ENCODE results near the gene BMS1. TPM values are rescaled to one million over a fixed set of nuclear protein-coding genes. Genes with fewer than 3 reads are reported as not detected.
"Not testable (repeated sequence)": the region's sequence is repeated elsewhere in the genome, so short reads cannot be mapped to it uniquely, and the experiment has no call there.

BMS1 gene
- total RNA-seq, 2 experiments from 2014 or later = 16.4 to 16.7 TPM

DNA sequence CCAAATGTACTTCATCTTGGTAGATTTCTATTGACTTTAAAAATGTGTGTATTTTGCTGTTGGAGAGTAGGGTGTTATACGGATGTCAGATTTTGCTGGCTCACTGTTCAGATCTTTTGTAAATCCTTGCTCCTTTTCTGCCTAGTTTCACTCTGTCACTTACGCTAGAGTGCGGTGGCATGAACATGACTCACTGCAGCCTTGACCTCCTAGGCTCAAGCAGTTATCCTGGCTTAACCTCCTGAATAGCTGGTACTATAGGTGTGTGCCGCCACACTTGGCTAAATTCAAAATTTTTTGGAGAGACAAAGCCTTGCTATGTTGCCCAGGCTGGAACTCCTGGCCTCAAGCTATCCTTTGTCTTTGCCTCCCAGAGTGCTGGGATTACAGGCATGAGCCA is 29.4 kb downstream of the BMS1 start:
- H3K9me3 Mint-ChIP-seq = peaks cover 19% of the 10 kb centered on the region
- DNase-seq (no peak), ATAC-seq (ENCODE audit: low read depth) (no peak)
- peaks cover 62% of the 10 kb centered on the region for H3K36me3 Mint-ChIP-seq
- POLR2A ChIA-PET = no interaction called here
- peaks cover 10% of the 10 kb centered on the region for H3K4me1 Mint-ChIP-seq
- no peak overlapping the region for H3K27ac Mint-ChIP-seq
- no peaks in the 10 kb centered on the region for H3K27me3 Mint-ChIP-seq
- H3K4me3 Mint-ChIP-seq = no peak overlapping the region

DNA sequence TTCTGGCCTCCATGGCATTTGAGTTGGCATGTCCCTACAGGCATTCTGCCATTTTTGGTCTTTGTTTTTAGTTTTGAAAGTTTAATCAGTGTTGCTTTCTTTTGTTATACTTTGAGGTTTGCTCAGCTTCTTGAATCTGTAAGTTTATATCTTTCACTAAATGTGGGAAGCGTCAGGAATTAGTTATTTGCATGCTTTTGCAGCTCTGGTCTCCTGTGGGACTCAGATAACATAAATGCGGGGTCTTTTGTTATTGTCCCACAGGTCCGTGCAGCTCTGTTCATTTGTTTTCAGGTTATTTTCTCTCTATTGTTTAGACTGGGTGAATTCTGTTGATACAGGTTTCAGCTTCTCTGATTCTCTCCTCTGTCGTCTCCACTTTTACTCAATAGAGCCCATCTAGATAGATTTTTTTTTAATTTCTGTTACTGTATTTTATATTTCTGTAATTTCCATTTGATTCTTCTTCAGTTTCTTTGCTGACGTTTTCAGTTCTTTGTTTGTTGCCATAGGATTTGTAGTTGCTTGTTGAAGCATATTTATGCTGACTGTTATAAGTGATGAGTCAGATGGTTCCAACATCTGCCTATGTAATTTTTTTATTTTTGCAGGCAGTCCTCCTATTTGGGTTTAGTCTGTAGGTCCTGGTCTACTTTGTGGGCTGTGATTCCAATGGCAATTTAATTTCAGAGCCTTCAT is 31.5 kb downstream of the BMS1 start:
- peaks cover 11% of the 10 kb centered on the region for H3K4me1 Mint-ChIP-seq

DNA sequence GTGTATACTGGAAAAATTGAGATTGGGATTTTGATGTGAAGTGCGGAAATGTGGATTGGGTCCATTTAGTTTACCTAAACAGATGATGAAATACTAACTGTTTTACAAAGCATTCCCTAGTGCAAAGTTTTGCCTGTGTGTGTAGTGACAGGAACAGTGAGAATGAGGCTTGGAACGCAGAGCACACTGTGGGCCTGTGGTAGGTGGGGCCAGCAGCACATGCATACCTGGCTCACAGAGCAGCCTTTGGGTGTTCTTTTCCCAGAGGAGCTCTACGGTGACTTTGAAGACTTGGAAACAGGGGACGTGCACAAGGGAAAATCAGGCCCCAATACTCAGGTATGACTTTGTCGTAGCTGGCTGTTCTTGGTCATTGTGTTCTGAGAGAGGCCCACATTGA is 33.7 kb downstream of the BMS1 start:
- H3K27ac Mint-ChIP-seq; ATAC-seq (ENCODE audit: low read depth); H3K27me3 Mint-ChIP-seq; H3K4me3 Mint-ChIP-seq; DNase-seq; POLR2A ChIA-PET: not testable (repeated sequence)
- peaks cover 64% of the 10 kb centered on the region for H3K36me3 Mint-ChIP-seq
- H3K4me1 Mint-ChIP-seq = peaks cover 11% of the 10 kb centered on the region
- H3K9me3 Mint-ChIP-seq = peaks cover 19% of the 10 kb centered on the region

More for the DNA sequence above, 31.5 kb downstream of the BMS1 start:
- H3K4me3 Mint-ChIP-seq; H3K27me3 Mint-ChIP-seq; ATAC-seq (ENCODE audit: low read depth); POLR2A ChIA-PET; DNase-seq: not testable (repeated sequence)
- Mint-ChIP-seq H3K27ac (peak overlapping the region; percentile 39), H3K36me3 (peaks cover 64% of the 10 kb centered on the region), H3K9me3 (peaks cover 19% of the 10 kb centered on the region)

DNA sequence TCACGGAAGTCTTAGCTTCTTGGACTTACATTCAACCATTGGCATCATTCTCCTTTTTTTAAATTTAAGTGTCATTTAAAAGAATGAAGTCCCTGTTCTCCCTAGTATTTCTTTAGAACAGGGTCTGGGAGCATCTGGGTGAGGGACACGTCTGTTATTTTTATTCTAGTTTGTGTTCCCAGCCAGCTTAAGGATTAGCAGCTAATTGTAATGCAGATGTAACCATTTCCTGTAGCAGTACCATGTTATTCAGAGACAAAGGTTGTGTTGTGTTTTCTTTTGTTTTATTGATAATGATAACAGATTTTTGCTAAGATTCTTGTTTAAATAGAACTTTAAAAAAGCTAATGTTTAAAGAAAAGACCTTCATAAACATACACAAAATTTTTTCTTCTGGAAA is 34.3 kb downstream of the BMS1 start:
- POLR2A ChIA-PET = no interaction called here

DNA sequence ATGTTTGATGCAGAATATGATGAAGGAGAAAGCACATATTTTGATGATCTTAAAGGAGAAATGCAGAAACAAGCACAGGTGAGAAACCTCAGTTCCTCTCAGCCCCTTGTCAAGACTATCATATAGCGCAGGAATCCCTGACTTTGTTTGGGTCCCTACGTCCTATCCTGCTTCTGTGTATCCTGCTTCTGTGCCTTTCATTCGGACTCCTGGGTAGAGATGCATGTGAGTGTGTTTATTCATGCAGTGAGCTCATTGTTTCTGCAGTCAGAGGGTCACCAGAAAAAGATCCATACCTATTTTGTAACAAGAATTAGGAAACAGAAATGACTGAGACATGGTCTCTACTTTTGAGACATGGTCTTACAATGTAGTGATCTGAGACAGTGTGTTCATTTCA is 34.8 kb downstream of the BMS1 start:
- H3K4me1 Mint-ChIP-seq = peaks cover 10% of the 10 kb centered on the region
- H3K4me3 Mint-ChIP-seq; ATAC-seq (ENCODE audit: low read depth); POLR2A ChIA-PET; H3K27me3 Mint-ChIP-seq; H3K27ac Mint-ChIP-seq; DNase-seq: not testable (repeated sequence)
- H3K9me3 Mint-ChIP-seq = peaks cover 18% of the 10 kb centered on the region
- H3K36me3 Mint-ChIP-seq = peaks cover 57% of the 10 kb centered on the region

More for the DNA sequence above, 34.3 kb downstream of the BMS1 start:
- DNase-seq (no peak), ATAC-seq (ENCODE audit: low read depth) (no peak)
- H3K36me3 Mint-ChIP-seq = peaks cover 63% of the 10 kb centered on the region
- no peak overlapping the region for H3K4me3 Mint-ChIP-seq
- no peak overlapping the region for H3K27ac Mint-ChIP-seq
- H3K9me3 Mint-ChIP-seq = peaks cover 19% of the 10 kb centered on the region
- H3K27me3 Mint-ChIP-seq = no peaks in the 10 kb centered on the region
- H3K4me1 Mint-ChIP-seq = peaks cover 11% of the 10 kb centered on the region

DNA sequence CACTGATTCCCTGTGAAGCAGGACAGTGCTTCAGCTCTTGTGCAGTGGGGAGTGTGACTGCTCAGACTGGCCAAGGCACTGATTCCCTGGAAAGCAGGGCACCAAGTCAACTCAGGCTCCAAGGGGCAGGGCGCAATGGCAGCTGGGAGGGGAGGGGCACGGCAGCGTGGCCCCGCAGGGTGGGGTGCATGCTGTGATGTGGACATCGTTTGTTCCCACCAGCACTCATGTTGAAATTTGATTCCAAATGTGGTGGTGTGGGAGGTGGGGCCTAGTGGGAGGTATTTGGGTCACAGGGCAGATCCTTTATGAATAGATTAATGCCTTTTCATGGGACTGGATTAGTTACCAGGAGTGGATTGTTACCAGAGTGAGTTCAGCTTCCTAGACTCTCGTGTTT is 44.2 kb downstream of the BMS1 start:
- H3K27ac Mint-ChIP-seq; ATAC-seq (ENCODE audit: low read depth); DNase-seq; POLR2A ChIA-PET; H3K27me3 Mint-ChIP-seq; H3K4me1 Mint-ChIP-seq; H3K9me3 Mint-ChIP-seq; H3K4me3 Mint-ChIP-seq: not testable (repeated sequence)
- H3K36me3 Mint-ChIP-seq = peaks cover 53% of the 10 kb centered on the region

DNA sequence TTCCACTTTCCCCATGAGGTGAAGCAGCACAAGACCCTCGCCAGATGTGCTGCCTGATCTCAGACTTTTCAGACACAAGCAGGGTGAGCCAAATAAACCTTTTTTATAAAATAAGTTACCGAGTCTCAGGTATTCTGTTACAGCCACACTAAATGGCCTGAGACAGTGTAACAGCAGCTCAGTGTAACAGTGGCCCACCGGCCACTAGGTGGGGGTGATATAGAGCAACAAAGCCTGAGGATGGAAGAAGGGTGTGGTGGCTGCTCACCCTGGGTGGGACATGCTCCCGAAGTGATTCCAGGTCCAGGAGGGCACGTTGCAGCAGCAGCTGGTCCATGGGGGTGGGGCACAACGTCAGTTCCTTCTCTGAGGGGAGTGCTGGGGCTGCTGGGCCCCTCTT is 44.6 kb downstream of the BMS1 start:
- Mint-ChIP-seq H3K4me1 (peaks cover 1% of the 10 kb centered on the region), H3K9me3 (no peaks in the 10 kb centered on the region), H3K4me3 (no peak overlapping the region), H3K27me3 (no peaks in the 10 kb centered on the region), H3K36me3 (peaks cover 57% of the 10 kb centered on the region), H3K27ac (no peak overlapping the region)
- no peak for DNase-seq
- POLR2A ChIA-PET = no interaction called here
- no peak for ATAC-seq (ENCODE audit: low read depth)

DNA sequence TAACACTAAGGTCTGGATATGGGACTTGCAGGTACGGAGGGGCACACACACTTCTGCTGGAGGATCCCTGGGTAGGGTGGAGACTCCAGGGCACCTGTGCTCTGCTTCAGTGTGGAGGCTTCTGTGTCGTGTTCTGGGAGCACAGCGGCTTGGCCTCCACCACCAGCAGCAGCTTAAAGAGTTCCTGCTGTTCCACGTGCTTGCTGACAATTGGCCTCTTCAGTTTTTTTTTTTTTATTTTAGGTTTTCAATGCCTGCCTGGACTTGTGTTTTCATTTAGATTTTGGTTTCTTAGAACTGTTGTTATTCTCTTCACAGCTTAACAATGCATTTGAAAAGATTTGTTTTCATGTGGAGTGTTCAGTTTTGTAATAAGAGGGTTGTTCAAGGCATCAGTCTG is 45.8 kb downstream of the BMS1 start:
- H3K4me1 Mint-ChIP-seq; H3K27ac Mint-ChIP-seq; ATAC-seq (ENCODE audit: low read depth); H3K9me3 Mint-ChIP-seq; DNase-seq; H3K4me3 Mint-ChIP-seq; H3K27me3 Mint-ChIP-seq; POLR2A ChIA-PET: not testable (repeated sequence)
- H3K36me3 Mint-ChIP-seq = peaks cover 49% of the 10 kb centered on the region

DNA sequence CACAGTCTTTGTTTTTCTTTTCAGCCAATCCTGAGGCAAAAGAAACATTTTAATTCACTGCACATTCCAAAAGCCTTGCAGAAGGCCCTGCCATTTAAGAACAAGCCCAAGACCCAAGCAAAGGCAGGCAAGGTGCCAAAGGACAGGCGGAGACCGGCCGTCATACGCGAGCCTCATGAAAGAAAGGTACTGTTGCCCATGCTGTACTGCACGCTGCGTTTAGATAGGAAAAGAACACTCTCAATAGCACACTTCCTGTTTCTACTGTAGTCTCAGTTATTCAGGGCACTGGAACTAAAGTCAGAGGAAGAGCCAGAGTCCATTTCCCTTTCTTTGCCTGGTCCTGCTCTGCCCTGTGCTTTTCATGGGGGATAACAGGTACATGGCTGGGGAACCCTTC is 47.6 kb downstream of the BMS1 start:
- Mint-ChIP-seq H3K9me3 (no peaks in the 10 kb centered on the region), H3K27me3 (no peaks in the 10 kb centered on the region), H3K36me3 (peaks cover 32% of the 10 kb centered on the region), H3K4me3 (no peak overlapping the region), H3K4me1 (peaks cover 1% of the 10 kb centered on the region), H3K27ac (no peak overlapping the region)
- POLR2A ChIA-PET = no interaction called here
- no peak for DNase-seq
- no peak for ATAC-seq (ENCODE audit: low read depth)

DNA sequence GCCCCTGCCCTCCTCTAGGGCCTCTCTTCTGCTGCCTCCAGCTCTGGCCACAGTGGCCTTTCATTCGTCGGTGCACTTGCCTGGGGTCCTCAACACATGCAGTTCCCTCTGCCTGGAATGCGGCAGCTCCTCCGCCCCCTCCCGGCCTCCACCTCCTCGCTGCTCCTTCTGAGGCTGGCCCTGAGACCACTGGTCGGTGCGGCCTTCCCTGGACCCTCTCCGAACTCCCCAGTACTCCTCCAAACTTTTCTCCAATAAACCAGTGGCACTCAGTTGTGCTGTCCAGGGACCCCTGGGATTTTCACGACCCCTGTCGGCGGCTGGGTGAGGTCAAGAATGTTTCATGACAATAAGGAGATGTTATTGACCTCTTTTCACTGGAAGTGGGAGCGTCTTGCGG is 53.5 kb downstream of the BMS1 start:
- Mint-ChIP-seq H3K36me3 (peaks cover 4% of the 10 kb centered on the region), H3K27me3 (peaks cover 25% of the 10 kb centered on the region), H3K9me3 (no peaks in the 10 kb centered on the region), H3K4me3 (no peak overlapping the region), H3K27ac (no peak overlapping the region), H3K4me1 (peaks cover 2% of the 10 kb centered on the region)
- DNase-seq (no peak), ATAC-seq (ENCODE audit: low read depth) (no peak)
- POLR2A ChIA-PET = no interaction called here

DNA sequence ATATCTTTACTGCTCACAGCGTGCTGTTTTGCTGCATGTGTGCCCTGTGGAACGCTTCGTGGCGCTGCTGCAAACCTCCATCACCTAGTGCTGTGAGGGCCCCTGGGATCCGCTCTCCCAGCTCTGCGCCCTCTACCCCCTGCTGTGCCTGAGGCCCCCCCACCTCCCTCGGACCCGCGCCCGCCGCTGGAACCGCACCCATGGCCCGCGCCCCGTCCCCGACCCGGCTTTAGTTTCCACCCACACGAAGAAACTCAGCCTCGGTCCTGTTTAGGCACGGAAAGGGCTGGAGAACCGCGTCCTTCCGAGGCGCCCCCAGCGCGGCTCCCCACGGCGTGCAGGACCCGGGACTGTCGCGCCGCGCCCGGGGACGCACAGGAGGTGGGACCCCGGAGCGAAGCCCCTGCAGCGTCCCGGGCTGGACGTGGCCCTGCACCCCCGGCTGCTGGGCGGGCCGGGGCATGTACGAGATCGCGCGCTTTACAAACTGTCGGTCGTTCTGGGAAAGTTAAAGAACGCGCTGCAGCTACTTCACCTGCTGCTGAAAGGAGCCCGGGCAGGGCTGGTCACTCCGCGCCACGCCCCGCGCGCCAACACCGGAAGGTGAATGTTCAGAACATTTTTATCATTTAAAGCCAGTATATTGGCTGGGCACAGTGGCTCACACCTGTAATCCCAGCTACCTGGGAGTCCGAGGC is 54.3 kb downstream of the BMS1 start:
- Mint-ChIP-seq H3K27me3 (peaks cover 27% of the 10 kb centered on the region), H3K9me3 (no peaks in the 10 kb centered on the region), H3K27ac (no peak overlapping the region), H3K4me1 (peaks cover 2% of the 10 kb centered on the region), H3K4me3 (peak overlapping the region; percentile 62), H3K36me3 (peaks cover 2% of the 10 kb centered on the region)
- peak; percentile 33 for DNase-seq
- peak; percentile 63 for ATAC-seq (ENCODE audit: low read depth)
- POLR2A ChIA-PET = no interaction called here

DNA sequence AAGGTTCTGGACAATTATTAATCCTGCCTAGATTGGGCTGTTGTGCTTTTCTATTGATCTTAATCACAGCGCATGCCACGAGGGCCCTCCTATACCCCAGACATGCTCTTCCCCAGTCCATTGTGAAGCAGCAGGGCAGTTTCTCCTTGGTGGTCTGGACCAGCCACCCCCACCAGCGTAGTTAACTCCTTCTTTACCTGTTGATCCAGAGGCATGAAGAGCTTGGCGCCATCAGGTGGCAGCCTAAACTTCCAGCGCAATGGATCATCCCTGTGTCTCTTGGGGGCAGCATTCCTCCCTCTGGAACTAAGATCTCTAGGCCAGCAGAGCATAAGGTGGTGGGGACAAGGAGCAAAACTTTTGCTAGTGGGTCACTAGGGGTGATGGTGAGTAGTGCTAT is 62.2 kb downstream of the BMS1 start:
- H3K4me3 Mint-ChIP-seq; H3K9me3 Mint-ChIP-seq; H3K36me3 Mint-ChIP-seq; ATAC-seq (ENCODE audit: low read depth); POLR2A ChIA-PET; H3K4me1 Mint-ChIP-seq; DNase-seq; H3K27ac Mint-ChIP-seq: not testable (repeated sequence)
- peaks cover 15% of the 10 kb centered on the region for H3K27me3 Mint-ChIP-seq

DNA sequence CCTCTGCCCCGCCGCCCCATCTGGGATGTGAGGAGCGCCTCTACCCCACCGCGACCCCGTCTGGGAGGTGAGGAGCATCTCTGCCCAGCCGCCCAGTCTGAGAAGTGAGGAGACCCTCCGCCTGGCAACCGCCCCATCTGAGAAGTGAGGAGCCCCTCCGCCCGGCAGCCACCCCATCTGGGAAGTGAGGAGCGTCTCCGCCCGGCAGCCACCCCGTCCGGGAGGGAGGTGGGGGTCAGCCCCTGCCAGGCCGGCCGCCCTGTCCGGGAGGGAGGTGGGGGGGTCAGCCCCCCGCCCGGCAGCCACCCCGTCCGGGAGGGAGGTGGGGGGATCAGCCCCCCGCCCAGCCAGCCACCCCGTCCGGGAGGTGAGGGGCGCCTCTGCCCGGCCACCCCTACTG is 64.7 kb downstream of the BMS1 start:
- H3K9me3 Mint-ChIP-seq; H3K4me1 Mint-ChIP-seq; ATAC-seq (ENCODE audit: low read depth); DNase-seq; H3K4me3 Mint-ChIP-seq; POLR2A ChIA-PET; H3K27ac Mint-ChIP-seq; H3K36me3 Mint-ChIP-seq: not testable (repeated sequence)
- peaks cover 10% of the 10 kb centered on the region for H3K27me3 Mint-ChIP-seq

DNA sequence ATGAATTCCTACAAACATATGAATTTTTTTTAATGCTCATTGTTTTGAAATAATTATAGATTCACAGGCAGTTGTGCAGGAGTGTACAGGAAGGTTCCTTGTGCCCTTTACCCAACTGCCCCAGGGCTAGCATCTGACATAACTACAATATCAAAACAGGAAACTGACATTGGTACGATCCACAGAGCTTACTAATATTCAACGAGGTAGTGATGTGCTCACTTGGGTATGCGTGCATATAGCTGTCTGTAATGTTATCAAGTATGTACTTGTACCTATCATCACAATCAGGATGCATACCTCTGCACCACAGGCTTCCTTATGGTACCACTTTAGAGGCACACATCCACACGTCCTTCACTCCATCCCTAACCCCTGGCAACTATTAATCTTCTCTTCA is 68.3 kb downstream of the BMS1 start:
- POLR2A ChIA-PET = no interaction called here
- no peak overlapping the region for H3K4me3 Mint-ChIP-seq

More for the DNA sequence above, 68.3 kb downstream of the BMS1 start:
- Mint-ChIP-seq H3K4me1 (no peaks in the 10 kb centered on the region), H3K27ac (no peak overlapping the region), H3K36me3 (no peaks in the 10 kb centered on the region), H3K27me3 (peaks cover 33% of the 10 kb centered on the region), H3K9me3 (no peaks in the 10 kb centered on the region)
- ATAC-seq (ENCODE audit: low read depth) (no peak), DNase-seq (no peak)

Measured in activated naive CD8-positive, alpha-beta T cell treated with anti-CD3 and anti-CD28 coated beads, Interleukin-2, amount 10 ng/mL, durations not matched to agents 7 days and 5 days (primary cell).